H9 (cell line): Measurements from ENCODE around the gene MMP17. TPM values are rescaled to one million over a fixed set of nuclear protein-coding genes. Genes with fewer than 3 reads are reported as not detected.

ENCODE experiments used
- DNase-seq: peaks from one replicate; pipeline ENCODE4 v3.0.0-alpha.2; 2017
- H2AFZ ChIP-seq: one replicate; pipeline ENCODE4 v1.6.1; 2013; ENCODE audit warnings: mild to moderate bottlenecking, low read length, control low read depth, moderate library complexity
- H2AK5ac ChIP-seq: 2 replicates; pipeline ENCODE4 v1.6.1; 2013; ENCODE audit warnings: low read length, control low read depth, mixed read lengths; ENCODE audit not compliant: insufficient read length
- H2BK120ac ChIP-seq: one replicate; pipeline ENCODE4 v1.6.1; 2013; ENCODE audit warnings: low read depth, mild to moderate bottlenecking, low read length, control low read depth, inconsistent platforms; ENCODE audit not compliant: poor library complexity, severe bottlenecking
- H2BK12ac ChIP-seq: 2 replicates; pipeline ENCODE4 v1.6.1; 2013; ENCODE audit warnings: low read length, control low read depth, mixed read lengths, low read depth; ENCODE audit not compliant: insufficient read length
- H2BK15ac ChIP-seq: 2 replicates; pipeline ENCODE4 v1.6.1; 2013; ENCODE audit warnings: low read depth, low read length, control low read depth
- H2BK20ac ChIP-seq: one replicate; pipeline ENCODE4 v1.6.1; 2013; ENCODE audit warnings: low read depth, mild to moderate bottlenecking, low read length, control low read depth, inconsistent platforms; ENCODE audit not compliant: poor library complexity, severe bottlenecking
- H2BK5ac ChIP-seq: 2 replicates; pipeline ENCODE4 v1.6.1; 2013; ENCODE audit warnings: low read length, control low read depth, mixed read lengths; ENCODE audit not compliant: insufficient read length
- H3K14ac ChIP-seq: 2 replicates; pipeline ENCODE4 v1.6.1; 2013; ENCODE audit warnings: low read length, control low read depth; ENCODE audit not compliant: insufficient read depth
- H3K18ac ChIP-seq: 2 replicates; pipeline ENCODE4 v1.6.1; 2013; ENCODE audit warnings: low read depth, mild to moderate bottlenecking, mixed read lengths, low read length, control low read depth; ENCODE audit not compliant: insufficient read length
- H3K23ac ChIP-seq: 2 replicates; pipeline ENCODE4 v1.6.1; 2013; ENCODE audit warnings: low read length, control low read depth, mixed read lengths, low read depth; ENCODE audit not compliant: insufficient read length
- H3K23me2 ChIP-seq: 2 replicates; pipeline ENCODE4 v1.6.1; 2013; ENCODE audit warnings: low read depth, mild to moderate bottlenecking, mixed read lengths, low read length, control low read depth; ENCODE audit not compliant: insufficient read length, poor library complexity, severe bottlenecking
- H3K27ac ChIP-seq: 2 replicates; pipeline ENCODE4 v1.5.1; 2013; ENCODE audit warnings: low read length, control low read depth, mixed read lengths, low read depth; ENCODE audit not compliant: insufficient read length
- H3K27me3 ChIP-seq: 2 replicates; pipeline ENCODE4 v1.6.1; 2013; ENCODE audit warnings: low read length, control low read depth, inconsistent platforms; ENCODE audit not compliant: insufficient read depth
- H3K4ac ChIP-seq: 2 replicates; pipeline ENCODE4 v1.6.1; 2013; ENCODE audit warnings: low read depth, mild to moderate bottlenecking, control low read depth, inconsistent platforms, low read length, moderate library complexity
- H3K4me1 ChIP-seq: 2 replicates; pipeline ENCODE4 v1.6.1; 2013; ENCODE audit warnings: low read length, control low read depth, inconsistent platforms; ENCODE audit not compliant: insufficient read depth
- H3K4me2 ChIP-seq: 2 replicates; pipeline ENCODE4 v1.6.1; 2013; ENCODE audit warnings: low read length, control low read depth, mixed read lengths; ENCODE audit not compliant: insufficient read length, insufficient read depth
- H3K56ac ChIP-seq: 2 replicates; pipeline ENCODE4 v1.6.1; 2013; ENCODE audit warnings: low read depth, mild to moderate bottlenecking, mixed read lengths, low read length, control low read depth; ENCODE audit not compliant: insufficient read length
- H3K79me1 ChIP-seq: 2 replicates; pipeline ENCODE4 v1.6.1; 2013; ENCODE audit warnings: low read depth, mild to moderate bottlenecking, moderate library complexity, low read length, control low read depth, inconsistent platforms; ENCODE audit not compliant: insufficient read depth, poor library complexity, severe bottlenecking
- H3K79me2 ChIP-seq: 2 replicates; pipeline ENCODE4 v1.6.1; 2013; ENCODE audit warnings: low read length, control low read depth, inconsistent platforms; ENCODE audit not compliant: insufficient read depth
- H3K9ac ChIP-seq: 2 replicates; pipeline ENCODE4 v1.6.1; 2013; ENCODE audit warnings: low read length, control low read depth, mixed read lengths; ENCODE audit not compliant: insufficient read length; ENCODE audit errors: extremely low read depth
- H3K9me3 ChIP-seq: one replicate; pipeline ENCODE4 v1.6.1; 2013; ENCODE audit warnings: low read depth, low read length, inconsistent platforms; ENCODE audit not compliant: control insufficient read depth
- H3T11ph ChIP-seq: one replicate; pipeline ENCODE4 v1.6.1; 2013; ENCODE audit warnings: mild to moderate bottlenecking, low read length, control low read depth, inconsistent platforms
- H4K20me1 ChIP-seq: one replicate; pipeline ENCODE4 v1.6.1; 2013; ENCODE audit not compliant: control insufficient read depth, insufficient read length, insufficient read depth
- H4K5ac ChIP-seq: 2 replicates; pipeline ENCODE4 v1.6.1; 2013; ENCODE audit warnings: low read depth, mild to moderate bottlenecking, mixed read lengths, low read length, control low read depth; ENCODE audit not compliant: insufficient read length
- H4K8ac ChIP-seq: replicated peaks from 2 replicates; pipeline ENCODE4 v1.6.1; 2013; ENCODE audit warnings: low read length, control low read depth, mixed read lengths, low read depth; ENCODE audit not compliant: insufficient read length
- H4K91ac ChIP-seq: 2 replicates; pipeline ENCODE4 v1.6.1; 2013; ENCODE audit warnings: low read depth, mild to moderate bottlenecking, moderate library complexity, mixed read lengths, low read length, control low read depth; ENCODE audit not compliant: insufficient read length
- H3K27ac Mint-ChIP-seq, 3 experiments: 2 replicates in 2 of 3; 3 replicates in 1 of 3; pipeline ENCODE4 v1.8.0; 2020 to 2021; ENCODE audit warnings: mixed read lengths in 3 of 3, mild to moderate bottlenecking in 1 of 3, moderate library complexity in 1 of 3
- H3K27me3 Mint-ChIP-seq: 2 replicates; pipeline ENCODE4 v1.8.0; 2021; ENCODE audit warnings: low read depth, mild to moderate bottlenecking, moderate library complexity, mixed read lengths
- H3K36me3 Mint-ChIP-seq, 3 experiments: 2 replicates in 2 of 3; 3 replicates in 1 of 3; pipeline ENCODE4 v1.8.0; 2020 to 2021; ENCODE audit warnings: low read depth in 3 of 3, mixed read lengths in 3 of 3; ENCODE audit not compliant: insufficient read depth in 1 of 3
- H3K4me1 Mint-ChIP-seq, 2 experiments: 2 replicates each; pipeline ENCODE4 v1.8.0; 2020; ENCODE audit warnings: mixed read lengths in 2 of 2
- H3K4me3 Mint-ChIP-seq, 2 experiments: 2 replicates in 1 of 2; 3 replicates in 1 of 2; pipeline ENCODE4 v1.8.0; 2020 to 2021; ENCODE audit warnings: mild to moderate bottlenecking in 2 of 2, mixed read lengths in 2 of 2, moderate library complexity in 1 of 2
- H3K9me3 Mint-ChIP-seq, 2 experiments: 2 replicates in 1 of 2; 3 replicates in 1 of 2; pipeline ENCODE4 v1.8.0; 2020; ENCODE audit warnings: mild to moderate bottlenecking in 2 of 2, mixed read lengths in 2 of 2, moderate library complexity in 1 of 2
- CTCF ChIP-seq: fragments of 200-600 bp; sonication (generic); conservative IDR thresholded peaks from 3 replicates; pipeline ENCODE4 v1.8.0; 2021; ENCODE audit warnings: antibody characterized with exemption, mild to moderate bottlenecking
- WGBS: extraction: QIAGEN DNeasy Blood & Tissue Kit; methylation state at CpG from one replicate; pipeline ENCODE4 v1.1.7; 2013; ENCODE audit warnings: missing lambda C conversion rate, low lambda C conversion rate, mixed read lengths; ENCODE audit not compliant: insufficient read length; ENCODE audit errors: extremely low coverage; 5-methylcytosine and 5-hydroxymethylcytosine counted together
- total RNA-seq: library from RNA; stranded (reverse); gene quantifications from 2 replicates; pipeline ENCODE4 v1.2.1, GENCODE V29; 2021

Gene MMP17
- total RNA-seq, 1 experiment from 2014 or later: 14.8 TPM

- Histone ChIP-seq H4K5ac (no peak overlapping the region), H2BK5ac (no peak overlapping the region), H3K14ac (peak overlapping the region; percentile 8; the same call in 1 of the 2 replicates), H2BK15ac (no peak overlapping the region), H2BK12ac (no peak overlapping the region), H3K79me2 (no peaks in the 10 kb centered on the region; the same call in 1 of the 2 replicates), H4K91ac (no peak overlapping the region), H3K27me3 (no peaks in the 10 kb centered on the region; the same call in 1 of the 2 replicates), H3K9me3 (no peaks in the 10 kb centered on the region), H3K56ac (no peak overlapping the region), H3K23me2 (peaks cover 21% of the 10 kb centered on the region), H4K20me1 (peaks cover 3% of the 10 kb centered on the region), H3K4me2 (peak overlapping the region; percentile 79), H3K18ac (no peak overlapping the region), H3K79me1 (no peaks in the 10 kb centered on the region), H3K23ac (no peak overlapping the region), H3K4me1 (no peaks in the 10 kb centered on the region), H3K4ac (no peak overlapping the region), H3K9ac (no peak overlapping the region), H4K8ac (no peak overlapping the region), H2BK20ac (no peak overlapping the region), H3T11ph (no peak overlapping the region), H2AK5ac (no peak overlapping the region), H3K27ac (no peak overlapping the region), H2BK120ac (no peak overlapping the region), H2AFZ (no peak overlapping the region)
- no peaks in the 10 kb centered on the region for H3K9me3 Mint-ChIP-seq
- H3K4me1 Mint-ChIP-seq: peaks cover 2 to 24% of the 10 kb centered on the region in 2 experiments; a peak in 3 of 4 replicates
- peaks cover 44% of the 10 kb centered on the region for H3K27me3 Mint-ChIP-seq
- peak overlapping the region; percentile 53 to 78 for H3K4me3 Mint-ChIP-seq
- no peak for TF ChIP-seq CTCF
- WGBS: no CpG with 5 or more reads among the region's 33 CpGs
- H3K36me3 Mint-ChIP-seq: peaks cover 0 to 2% (median 0%) of the 10 kb centered on the region in 3 experiments; a peak in 1 of 7 replicates
- no peak for DNase-seq
- no peak overlapping the region for H3K27ac Mint-ChIP-seq
Observed at GRCh38 chr12:131830914-131831571, 2.9 kb downstream of the MMP17 start.
